Tibial artery (tissue), 4 donors: ENCODE results near the gene MAP2K4.
"Not testable (repeated sequence)": the region's sequence is repeated elsewhere in the genome, so short reads cannot be mapped to it uniquely, and the experiment has no call there.

Experiments
- DNase-seq, 2 donors: peaks; one replicate each; pipeline ENCODE4 v3.0.0-alpha.2; 2019
- H3K27ac ChIP-seq, 2 donors: fragments of 200-600 bp; sonication (generic) in 1 of 2; 1 replicate in 1 of 2; 2 replicates in 1 of 2; pipeline ENCODE4 v1.5.1; 2018 to 2019; ENCODE audit warnings: mild to moderate bottlenecking in 1 of 2
- H3K27me3 ChIP-seq, 2 donors: fragments of 200-600 bp; sonication (generic) in 1 of 2; one replicate each; pipeline versions ENCODE4 v1.5.1 to v1.6.0; 2016 to 2019
- H3K36me3 ChIP-seq, 3 donors: fragments of 200-600 bp; sonication (generic) in 2 of 3; one replicate each; pipeline ENCODE4 v1.5.1; 2016 to 2019; ENCODE audit warnings: mild to moderate bottlenecking in 2 of 3
- H3K4me1 ChIP-seq, 4 donors: fragments of 200-600 bp; sonication (generic) in 2 of 4; 1 replicate in 3 of 4; 2 replicates in 1 of 4; pipeline ENCODE4 v1.5.1; 2016 to 2019
- H3K4me3 ChIP-seq, 2 donors: fragments of 200-600 bp; sonication (generic) in 1 of 2; 1 replicate in 1 of 2; 2 replicates in 1 of 2; pipeline ENCODE4 v1.5.1; 2018 to 2019; ENCODE audit warnings: mild to moderate bottlenecking in 2 of 2
- H3K9me3 ChIP-seq, 3 donors: fragments of 200-600 bp; sonication (generic) in 1 of 3; one replicate each; pipeline ENCODE4 v1.5.1; 2016 to 2019
- CTCF ChIP-seq, 2 experiments: fragments of 200-600 bp in 1 of 2; fragments of 450-650 bp in 1 of 2; IDR thresholded peaks; one replicate each; pipeline ENCODE4 v1.5.1; 2017 to 2019; ENCODE audit warnings: antibody characterized with exemption in 2 of 2, mild to moderate bottlenecking in 1 of 2, moderate library complexity in 1 of 2
- intact Hi-C: fragments of 100-400 bp; cut with DNase I; formaldehyde crosslinking; loops from one replicate; pipeline ENCODE4 v1.15.0; 2023; ENCODE audit warnings: low total_unique reads

The MAP2K4 gene

GRCh38 chr17:12136243-12136642 is 115.6 kb downstream of the MAP2K4 start:
- H3K4me3 ChIP-seq: no peak overlapping the region
- peaks cover 0 to 6% (median 0%) of the 10 kb centered on the region in 4 donors for H3K4me1 ChIP-seq
- peaks cover 0 to 10% (median 0%) of the 10 kb centered on the region in 3 donors for H3K9me3 ChIP-seq
- intact Hi-C loops: no loop called here
- H3K27ac ChIP-seq: no peak overlapping the region
- no peak for DNase-seq
- no peak for TF ChIP-seq CTCF (IDR thresholded peaks at IDR 0.05)
- no peaks in the 10 kb centered on the region for H3K27me3 ChIP-seq
- peaks cover 34 to 76% (median 36%) of the 10 kb centered on the region in 3 donors for H3K36me3 ChIP-seq

GRCh38 chr17:12136646-12137045 is 116.0 kb downstream of the MAP2K4 start:
- peaks cover 0 to 10% (median 0%) of the 10 kb centered on the region in 3 donors for H3K9me3 ChIP-seq
- DNase-seq: no peak
- no peaks in the 10 kb centered on the region for H3K27me3 ChIP-seq
- H3K4me1 ChIP-seq: peaks cover 0 to 6% (median 0%) of the 10 kb centered on the region in 4 donors
- H3K36me3 ChIP-seq: peaks cover 35 to 79% (median 40%) of the 10 kb centered on the region in 3 donors
- H3K27ac ChIP-seq: no peak overlapping the region
- H3K4me3 ChIP-seq: no peak overlapping the region
- no peak for TF ChIP-seq CTCF (IDR thresholded peaks at IDR 0.05)
- intact Hi-C loops: no loop called here

- H3K36me3 ChIP-seq: peaks cover 38 to 84% (median 52%) of the 10 kb centered on the region in 3 donors
- TF ChIP-seq CTCF (IDR thresholded peaks at IDR 0.05): no peak
Measured at GRCh38 chr17:12137859-12138258, 117.2 kb downstream of the MAP2K4 start.

GRCh38 chr17:12140685-12141084 is 120.0 kb downstream of the MAP2K4 start:
- Histone ChIP-seq H3K27me3 (no peaks in the 10 kb centered on the region), H3K9me3 (peaks cover 0 to 10% (median 0%) of the 10 kb centered on the region in 3 donors), H3K36me3 (peaks cover 54 to 76% (median 57%) of the 10 kb centered on the region in 3 donors), H3K4me1 (no peaks in the 10 kb centered on the region), H3K27ac (no peak overlapping the region), H3K4me3 (no peak overlapping the region)
- intact Hi-C loops: no loop called here
- DNase-seq: no peak
- TF ChIP-seq CTCF (IDR thresholded peaks at IDR 0.05): no peak

More at GRCh38 chr17:12137859-12138258, 117.2 kb downstream of the MAP2K4 start:
- H3K4me3 ChIP-seq: no peak overlapping the region
- H3K4me1 ChIP-seq: peaks cover 0 to 6% (median 0%) of the 10 kb centered on the region in 4 donors
- H3K27ac ChIP-seq: no peak overlapping the region
- intact Hi-C loops: no loop called here
- peaks cover 0 to 10% (median 0%) of the 10 kb centered on the region in 3 donors for H3K9me3 ChIP-seq
- no peak for DNase-seq
- H3K27me3 ChIP-seq: no peaks in the 10 kb centered on the region

- H3K9me3 ChIP-seq, H3K36me3 ChIP-seq, H3K4me1 ChIP-seq, H3K4me3 ChIP-seq, intact Hi-C loops, DNase-seq, H3K27ac ChIP-seq, H3K27me3 ChIP-seq: not testable (repeated sequence)
Measured at GRCh38 chr17:12162187-12162586, 141.5 kb downstream of the MAP2K4 start.

GRCh38 chr17:12164085-12164484 is 143.4 kb downstream of the MAP2K4 start:
- no peak overlapping the region for H3K4me3 ChIP-seq
- TF ChIP-seq CTCF (IDR thresholded peaks at IDR 0.05): no peak
- H3K27ac ChIP-seq: no peak overlapping the region
- no peaks in the 10 kb centered on the region for H3K36me3 ChIP-seq
- no peak for DNase-seq
- no peaks in the 10 kb centered on the region for H3K4me1 ChIP-seq
- intact Hi-C loops: no loop called here
- H3K9me3 ChIP-seq: peaks cover 0 to 8% (median 5%) of the 10 kb centered on the region in 3 donors
- H3K27me3 ChIP-seq: no peaks in the 10 kb centered on the region
